ENCODE measurements around the gene WBP1L. TPM values are rescaled to one million over a fixed set of nuclear protein-coding genes. Genes with fewer than 3 reads are reported as not detected.

The WBP1L gene
- total RNA-seq, 1 donor from 2014 or later = 34.0 TPM

DNA sequence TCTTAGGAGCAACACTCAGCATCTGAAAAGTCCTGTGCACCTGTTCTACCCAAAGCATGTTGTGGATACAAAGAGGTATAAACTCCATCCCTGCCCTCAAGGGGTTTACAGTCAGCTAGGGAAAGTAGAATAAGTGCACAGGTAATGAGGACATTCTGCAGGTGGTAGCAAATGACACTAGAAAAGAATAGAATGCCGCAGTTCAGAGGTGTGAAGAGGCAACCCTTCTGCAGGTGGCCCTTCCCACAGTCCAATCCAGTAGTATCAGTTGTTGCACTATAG, 36.7 kb downstream of the WBP1L start:
- no peak for DNase-seq

DNA sequence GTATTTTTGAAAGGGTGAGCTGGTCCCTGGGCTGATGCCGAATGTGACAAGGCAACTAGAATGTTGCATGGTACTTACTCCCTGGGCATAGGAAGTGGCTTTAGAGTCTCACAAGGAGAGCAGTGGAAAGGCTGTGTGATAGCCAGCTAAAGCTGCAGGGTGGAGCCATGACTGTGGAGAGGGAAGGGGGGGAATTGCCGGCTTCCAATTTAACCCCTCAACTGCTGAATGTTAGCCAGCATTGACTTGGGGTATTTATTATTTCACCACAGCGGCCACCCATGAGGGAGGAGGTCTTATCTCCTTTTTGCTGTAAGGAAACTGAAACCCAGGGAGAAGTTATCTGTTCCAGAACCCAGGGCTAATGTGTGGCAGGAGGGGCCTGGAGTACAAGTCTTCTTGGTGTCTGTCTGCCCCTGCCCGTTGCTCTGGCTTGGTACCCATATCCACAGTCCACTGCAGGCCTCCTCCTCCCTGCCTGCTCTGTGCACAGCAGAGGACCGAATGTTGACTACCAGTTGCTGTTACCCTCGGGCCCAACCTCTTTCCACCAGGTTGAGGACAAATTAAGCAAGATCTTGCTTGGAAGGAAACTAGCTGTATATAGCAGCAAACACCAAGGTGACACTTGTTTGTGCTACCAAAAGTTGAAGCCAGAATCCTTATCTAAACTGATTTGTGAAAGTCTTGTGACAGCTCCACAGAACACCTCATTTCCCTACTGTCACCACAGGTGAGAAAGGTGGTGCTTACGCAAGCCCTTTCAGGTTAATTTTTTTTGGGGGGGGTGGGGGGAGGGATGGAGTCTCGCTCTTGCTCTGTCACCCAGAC, 37.6 kb downstream of the WBP1L start:
- peak; percentile 16 for DNase-seq

DNA sequence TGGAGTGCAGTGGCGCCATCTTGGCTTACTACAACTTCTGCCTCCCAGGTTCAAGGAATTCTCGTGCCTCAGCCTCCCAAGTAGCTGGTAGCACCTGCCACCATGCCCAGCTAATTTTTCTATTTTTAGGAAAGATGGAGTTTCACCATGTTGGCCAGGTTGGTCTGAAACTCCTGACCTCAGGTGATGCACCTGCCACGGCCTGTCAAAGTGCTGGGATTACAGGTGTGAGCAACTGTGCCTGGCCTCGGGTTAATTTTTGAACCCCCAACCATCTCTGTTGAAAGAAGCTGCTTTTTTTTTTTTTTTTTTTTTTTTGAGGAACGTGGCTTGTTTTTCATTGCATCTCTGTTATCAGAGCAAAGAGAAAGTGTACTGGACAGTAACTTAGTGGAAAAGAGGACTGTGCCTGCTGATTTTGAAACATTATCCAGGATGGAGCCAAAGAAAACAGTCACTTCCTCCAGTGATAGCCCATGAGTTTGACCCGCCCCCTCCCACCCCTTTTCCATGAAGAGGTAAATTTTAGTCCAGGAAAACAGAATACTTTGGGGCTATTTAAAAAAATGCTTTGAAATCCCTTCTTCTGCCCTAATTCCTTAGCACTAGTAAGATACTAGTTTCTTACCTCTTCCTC, 38.3 kb downstream of the WBP1L start:
- DNase-seq = no peak

DNA sequence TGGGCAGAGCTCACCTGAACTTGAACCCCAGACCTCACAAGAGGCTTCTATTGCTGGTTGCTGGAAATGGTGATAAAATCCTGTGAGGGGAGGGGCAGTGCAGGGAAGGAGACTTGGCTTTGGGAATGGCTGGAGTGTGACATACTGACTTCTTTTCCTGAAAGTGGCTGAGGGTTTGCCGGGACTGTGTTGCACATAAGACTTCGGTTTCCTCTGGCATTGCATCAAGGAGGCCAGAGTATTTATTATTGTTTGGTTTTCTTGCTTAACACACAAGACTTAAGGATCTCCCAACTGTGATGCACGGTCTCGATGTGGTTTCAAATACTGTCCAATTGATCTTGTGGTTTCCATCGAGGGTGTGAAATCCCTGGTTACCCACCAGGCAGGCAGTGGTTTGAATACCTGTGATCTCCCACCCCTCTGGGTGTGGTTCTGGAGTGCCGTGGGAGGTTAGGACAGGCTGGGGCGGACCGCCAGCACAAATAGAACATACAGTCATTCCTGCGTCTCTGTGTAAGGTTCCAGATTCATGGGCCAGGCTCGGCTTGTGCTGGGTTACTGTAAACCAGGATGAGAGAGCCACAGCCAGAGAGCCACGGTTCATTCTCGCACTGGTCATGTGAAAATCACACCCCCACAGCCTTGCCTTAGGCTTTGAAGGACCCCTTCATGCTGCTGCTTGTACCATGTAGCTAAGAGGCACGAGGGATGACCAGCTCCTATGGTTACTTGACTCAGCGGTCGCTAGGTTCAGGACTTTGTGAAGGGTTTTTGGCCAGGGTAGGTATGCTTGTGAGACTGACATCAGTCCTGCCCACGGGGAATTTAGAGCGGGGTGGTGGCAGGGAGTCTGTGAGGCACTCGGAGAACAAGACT, 39.2 kb downstream of the WBP1L start:
- peak; percentile 44 for DNase-seq

DNA sequence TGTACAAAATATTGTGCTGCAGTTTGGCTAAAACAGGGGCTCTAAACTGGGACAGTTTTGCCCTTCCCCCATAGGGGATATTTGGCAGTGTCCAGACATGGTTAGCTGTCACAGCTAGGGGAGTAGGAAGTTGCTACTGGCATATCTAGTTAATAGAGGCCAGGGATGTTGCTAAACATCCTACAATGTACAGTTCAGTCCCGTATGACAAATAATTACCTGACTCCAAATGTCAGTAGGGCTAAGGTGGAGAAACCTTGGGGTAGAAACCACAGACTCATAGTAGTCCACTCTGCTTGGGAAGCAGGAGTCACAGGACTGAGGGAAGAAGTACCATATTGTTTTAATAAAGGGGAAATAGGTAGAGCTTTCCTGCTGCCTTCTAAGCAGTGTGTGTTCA, 39.8 kb downstream of the WBP1L start:
- DNase-seq = no peak

DNA sequence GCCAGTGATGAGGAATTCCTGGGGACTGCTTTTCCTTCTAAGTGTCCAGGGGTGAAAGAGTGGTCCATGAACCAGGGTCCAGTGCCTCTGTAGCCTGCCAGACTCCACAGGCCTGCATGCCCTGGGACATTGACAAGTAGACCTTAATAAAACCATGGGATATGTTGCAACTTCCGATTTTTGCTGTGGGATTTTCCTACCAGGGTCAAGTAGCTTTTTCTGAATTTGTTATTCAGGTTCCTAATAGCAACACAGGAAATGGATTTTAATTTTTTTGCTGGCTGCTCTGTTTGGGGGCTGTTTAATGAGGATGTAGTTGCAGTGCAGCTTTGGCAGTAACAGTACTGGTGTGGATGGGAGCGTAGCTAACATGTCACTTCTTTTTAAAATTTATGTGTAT, 42.1 kb downstream of the WBP1L start:
- peak; percentile 51 for DNase-seq

DNA sequence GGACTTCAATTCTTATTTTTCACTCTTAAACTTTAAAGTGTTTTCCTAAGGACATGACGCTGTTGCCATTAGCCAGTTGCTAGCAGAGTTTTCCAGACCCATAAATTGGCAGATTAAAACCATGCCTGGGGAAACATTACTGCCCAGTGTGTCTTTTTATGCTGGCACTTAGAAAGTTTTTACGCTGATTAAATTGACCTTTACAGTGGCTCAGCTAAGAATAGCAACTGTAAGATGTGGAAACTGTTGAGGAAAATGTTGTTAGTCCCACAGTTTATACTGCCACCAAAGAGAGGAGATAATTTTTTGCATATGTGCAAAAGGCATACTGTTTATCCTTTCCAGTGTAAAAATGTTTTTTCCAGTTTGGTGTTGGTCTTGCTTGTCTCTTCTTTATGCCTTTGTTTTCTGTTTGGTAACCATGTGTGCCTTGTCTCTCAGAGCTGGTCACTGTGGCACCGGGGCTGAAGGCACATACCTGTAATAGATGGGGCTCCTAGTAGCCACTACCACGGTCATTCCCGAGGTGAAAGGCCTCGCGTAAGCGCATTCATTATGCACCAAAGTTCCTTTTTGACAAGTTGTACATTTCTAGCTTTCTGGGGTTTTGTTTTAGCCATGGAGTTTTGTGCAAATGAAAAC, 48.1 kb downstream of the WBP1L start:
- peak; percentile 25 for DNase-seq

DNA sequence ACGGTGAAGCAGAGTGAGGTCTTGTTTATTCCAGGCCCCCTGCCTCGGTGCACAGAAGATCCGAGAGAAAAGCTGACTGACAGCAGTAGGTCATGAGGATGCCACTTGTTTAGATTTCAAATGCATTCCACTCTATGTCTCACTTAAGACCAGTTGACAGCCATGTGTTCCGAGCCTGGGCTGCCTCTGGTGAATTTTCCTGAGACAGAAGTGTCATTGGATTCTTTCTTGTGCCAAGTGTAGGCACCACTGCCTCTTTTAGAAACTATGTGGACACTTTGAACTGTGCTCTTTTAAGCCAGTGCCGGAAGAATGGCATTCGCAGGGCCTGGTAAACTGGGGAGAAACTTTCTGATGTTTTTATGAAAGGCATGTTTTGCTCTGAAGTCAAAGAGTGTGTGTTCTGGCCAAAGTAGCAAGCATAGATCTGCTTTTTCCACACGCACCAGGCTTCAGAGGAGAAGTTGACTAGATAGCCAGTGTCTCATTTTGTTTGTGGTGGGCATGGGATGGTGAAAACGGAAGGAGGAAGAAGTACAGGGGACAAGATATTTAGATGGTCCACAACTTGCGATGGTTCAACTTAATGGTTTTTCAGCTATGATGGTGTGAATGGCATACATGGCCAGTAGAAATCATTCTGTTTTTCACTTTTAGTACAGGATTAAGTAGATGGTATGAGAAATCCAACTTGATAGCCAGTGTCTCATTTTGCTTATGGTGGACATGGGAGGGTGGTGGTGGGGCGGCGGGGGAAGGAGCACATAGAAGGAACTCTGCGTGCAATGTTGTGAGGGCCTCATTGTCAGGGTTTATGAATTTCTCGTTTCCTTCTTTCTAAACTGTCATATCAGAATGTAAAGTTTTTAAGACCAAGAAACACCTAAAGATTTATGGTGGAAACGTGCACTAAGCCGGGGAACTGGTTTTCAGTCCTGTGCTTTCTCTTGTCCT, 52.0 kb downstream of the WBP1L start:
- DNase-seq = no peak

DNA sequence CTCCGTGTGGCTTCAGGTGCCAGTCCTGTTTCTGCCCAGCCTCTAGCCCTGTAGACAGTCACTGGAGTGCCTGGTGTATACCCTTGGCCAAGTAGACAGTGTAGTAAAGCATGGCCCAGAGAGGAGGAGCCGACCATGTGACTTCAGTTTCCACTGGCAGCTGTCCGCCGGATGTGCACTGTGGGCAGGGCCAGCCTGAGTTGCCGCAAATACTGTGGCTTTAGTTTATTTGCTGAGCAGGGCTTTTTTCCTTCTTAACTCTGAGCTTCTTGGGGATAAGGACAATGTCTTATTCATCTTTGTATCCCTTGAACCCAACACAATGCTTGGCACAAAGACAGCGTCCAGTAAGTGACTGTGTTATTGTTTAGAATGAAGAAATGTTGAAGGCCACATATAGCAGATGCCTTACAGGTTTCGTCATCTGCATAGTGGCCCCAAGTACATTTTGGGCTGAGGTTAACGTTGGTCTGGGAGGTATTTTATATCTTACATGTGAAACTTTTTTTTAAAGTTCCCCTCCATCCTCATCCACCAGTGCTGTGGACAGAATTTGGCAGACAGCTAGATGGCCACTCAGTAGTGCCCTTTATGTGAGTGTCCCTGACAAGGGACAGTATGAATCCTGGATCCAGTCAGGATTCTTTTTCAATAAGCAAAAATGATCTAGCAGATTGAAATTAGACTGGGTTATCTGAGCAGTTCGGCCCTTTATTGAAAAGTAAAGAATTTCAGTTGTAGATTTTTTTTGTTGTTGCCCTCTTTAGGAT, 52.8 kb downstream of the WBP1L start:
- DNase-seq = peak; percentile 87

DNA sequence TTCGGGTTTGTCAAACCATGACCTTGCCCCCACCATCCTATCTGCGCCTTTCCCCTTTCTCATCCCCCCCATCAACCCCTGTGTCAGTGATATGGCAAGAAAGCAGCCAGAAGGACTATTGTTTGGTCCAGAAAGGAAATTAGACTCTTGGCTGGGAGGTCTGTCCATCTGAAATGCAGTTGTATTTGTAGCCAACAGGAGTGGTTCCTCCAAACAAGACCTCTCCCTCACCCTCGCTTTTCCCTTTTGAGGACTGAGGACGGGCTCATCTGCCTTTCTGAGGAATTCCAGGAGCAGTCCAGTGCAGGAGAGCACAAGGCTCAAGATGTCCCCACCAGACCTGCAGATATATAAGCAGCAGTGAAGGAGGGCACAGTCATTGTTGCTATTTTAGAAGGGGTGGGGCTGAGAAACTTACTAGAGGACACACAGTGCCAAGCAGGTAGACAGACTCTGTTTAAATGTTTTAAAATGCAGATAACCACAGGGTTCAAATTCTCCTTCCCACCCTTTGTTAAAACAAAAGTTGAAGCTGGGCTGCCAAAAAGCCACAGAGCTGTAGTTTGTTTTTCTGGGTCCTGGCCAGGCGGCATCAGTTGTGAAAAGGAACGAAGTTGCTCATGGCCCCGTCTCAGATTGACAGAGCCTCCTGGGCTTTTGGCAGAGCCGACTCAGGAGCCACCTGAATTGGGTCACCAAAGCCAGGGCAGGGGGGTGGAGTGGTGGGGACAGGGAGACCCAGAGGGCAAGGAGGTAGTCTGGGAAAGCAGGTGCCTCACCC, 56.1 kb downstream of the WBP1L start:
- DNase-seq = no peak

DNA sequence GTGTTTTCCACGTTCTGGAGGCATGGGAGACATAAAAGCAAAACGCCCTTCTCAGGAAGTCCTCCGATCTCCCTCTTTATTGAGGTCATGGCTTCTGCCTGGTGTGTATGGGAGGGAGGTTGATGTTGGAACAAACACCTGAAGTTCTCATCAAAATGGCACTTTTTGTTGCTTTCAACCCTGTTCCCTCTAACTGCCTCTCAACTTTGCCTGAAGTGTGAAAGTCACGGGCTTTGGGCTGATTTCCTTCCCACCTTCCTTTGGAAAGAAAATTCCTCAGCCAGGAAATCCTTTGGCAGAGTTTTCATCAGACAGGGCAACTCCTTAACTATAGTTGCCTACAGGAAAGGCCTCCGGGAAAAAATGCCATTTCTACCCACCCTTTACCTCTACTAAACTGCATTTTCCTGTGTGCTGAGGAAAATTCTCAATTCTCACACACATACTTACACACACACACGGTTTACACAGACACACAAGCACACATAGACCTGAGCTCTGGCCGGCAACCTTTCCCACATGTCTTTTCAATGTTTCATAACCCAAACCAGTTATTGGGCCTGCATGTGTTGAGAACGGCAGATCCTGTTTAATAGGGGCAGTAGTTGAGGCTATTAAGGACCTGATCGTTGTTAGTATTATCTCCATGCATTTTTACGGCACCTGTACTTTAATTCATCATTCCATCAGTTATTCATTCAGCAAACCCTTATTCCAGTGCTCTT, 57.0 kb downstream of the WBP1L start:
- no peak for DNase-seq

DNA sequence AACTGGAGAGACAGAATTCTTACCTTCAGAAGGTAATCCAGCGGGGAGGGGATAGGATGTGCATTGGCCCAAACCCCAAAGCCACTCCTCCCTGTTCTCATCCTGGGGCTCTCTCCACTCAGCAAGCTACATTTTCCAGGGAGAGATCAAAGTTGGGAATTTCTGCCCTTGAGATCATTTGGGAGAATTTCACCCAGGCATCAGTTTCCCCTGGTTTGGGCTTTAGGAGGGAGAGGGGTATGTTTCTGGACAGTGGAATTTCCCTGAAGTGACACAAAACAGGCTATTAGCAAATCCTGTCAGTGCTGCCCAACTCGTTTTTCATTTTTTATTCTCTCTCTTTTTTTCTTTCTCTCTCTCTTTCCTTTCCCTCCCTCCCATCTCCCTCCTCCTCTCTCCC, 57.7 kb downstream of the WBP1L start:
- DNase-seq = no peak

DNA sequence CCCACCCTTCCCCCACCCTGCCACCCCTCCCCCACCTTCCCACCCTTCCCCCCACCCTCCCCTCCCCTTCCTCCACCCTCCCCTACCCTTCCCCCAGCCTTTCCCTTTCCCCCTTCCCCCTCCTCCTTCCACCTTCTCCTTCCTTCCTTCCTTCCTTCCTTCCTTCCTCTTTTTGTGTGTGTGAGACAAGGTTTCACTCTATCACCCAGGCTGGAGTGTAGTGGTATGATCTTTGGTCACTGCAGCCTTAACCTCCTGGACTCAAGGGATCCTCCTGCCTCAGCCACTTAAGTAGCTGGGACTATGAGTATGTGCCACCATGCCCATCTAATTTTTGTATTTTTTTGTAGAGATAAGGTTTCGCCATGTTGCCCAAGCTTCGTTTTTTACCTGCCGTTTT, 58.2 kb downstream of the WBP1L start:
- no peak for DNase-seq

DNA sequence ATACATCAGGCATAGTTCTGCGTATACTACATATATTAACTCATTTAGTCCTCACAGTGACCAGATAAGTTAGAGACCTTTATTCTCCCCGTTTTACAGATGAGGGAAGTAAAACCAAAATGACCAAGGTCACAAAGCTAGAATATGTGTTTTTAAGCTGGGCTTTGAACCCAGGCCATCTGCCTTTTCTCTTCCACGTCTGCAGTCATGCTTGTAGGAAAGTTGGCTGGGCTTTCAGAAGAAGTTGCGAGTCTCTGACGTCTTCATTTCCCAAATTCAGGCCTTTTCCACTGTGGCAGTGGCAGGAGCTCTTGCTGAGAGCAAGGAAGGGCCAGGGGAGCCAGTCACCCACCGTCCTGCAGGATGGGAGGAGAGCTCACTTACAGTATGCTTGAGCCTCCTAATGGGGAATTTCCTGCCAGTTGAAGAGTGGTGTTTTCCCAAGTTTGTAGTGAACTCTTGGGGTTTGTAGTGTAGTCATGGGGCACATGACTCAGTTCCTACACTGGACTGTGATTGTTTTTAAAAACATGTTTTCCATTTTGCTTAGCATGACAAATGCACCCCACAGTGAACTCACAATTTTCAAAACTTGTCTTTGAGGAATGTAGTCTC, 59.3 kb downstream of the WBP1L start:
- DNase-seq = peak; percentile 37

DNA sequence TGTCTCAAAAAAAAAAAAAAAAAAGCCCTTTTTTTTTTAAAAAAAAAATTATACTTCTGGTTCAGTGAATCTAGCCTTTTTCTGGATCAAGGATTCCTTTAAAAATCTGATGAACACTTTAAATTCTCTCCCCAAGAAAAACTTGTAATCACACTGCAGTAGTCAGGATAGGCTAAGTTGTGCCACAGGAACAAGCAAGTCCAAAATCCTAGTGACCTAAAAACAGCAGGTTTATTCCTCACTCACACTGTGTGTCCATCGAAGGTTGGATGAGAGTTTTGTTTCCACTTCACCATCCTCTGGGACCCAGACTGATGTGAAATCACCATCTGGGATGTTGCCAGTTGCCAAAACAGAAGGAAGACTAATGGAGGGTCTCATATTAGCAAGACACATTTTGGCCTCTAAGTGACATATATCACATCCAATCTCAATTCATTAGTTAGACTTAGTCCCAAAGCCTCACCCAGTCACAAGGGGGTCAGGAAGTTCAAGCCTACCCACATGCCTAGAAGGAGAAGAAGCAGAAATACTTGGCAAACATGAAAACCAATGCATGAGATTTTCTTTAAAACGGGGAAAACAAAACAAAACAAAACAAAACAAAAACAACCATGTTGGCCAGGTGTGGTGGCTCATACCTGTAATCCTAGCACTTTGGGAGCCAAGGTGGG, 60.8 kb downstream of the WBP1L start:
- no peak for DNase-seq

DNA sequence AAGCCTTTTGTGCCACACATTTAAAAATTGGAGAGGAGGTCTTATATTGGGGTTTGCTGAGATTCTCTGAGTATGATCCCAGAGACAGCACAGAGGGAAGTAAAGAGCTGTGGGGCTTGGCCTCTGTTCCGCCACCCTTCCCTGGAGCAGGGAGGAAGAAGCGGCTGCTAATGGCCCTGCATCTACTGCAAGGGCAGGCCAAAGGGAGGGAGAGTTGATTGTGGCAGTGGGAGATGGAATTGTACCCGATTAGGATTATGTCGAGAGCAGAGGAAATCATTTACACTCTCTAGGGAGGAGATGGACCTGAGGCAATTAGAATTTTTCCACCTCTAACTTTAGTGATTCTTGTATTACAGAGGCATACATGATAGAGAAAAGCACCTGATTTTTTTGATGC, 64.6 kb downstream of the WBP1L start:
- DNase-seq = no peak

DNA sequence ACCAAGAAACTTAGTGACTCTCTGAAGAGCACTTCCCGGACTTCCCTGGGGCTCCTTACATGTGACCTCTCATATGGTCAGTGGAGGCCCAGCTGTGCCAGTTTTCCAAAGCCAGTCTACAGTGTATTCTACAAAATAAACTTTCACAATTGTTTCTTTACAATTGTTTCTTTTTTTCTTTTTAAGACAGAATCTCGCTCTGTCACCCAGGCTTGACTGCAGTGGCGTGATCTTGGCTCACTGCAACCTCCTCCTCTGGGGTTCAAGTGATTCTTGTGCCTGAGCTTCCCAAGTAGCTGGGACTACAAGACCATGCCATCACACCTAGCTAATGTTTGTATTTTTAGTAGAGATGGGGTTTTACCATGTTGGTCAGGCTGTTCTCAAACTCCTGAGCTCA, 67.6 kb downstream of the WBP1L start:
- DNase-seq = no peak

DNA sequence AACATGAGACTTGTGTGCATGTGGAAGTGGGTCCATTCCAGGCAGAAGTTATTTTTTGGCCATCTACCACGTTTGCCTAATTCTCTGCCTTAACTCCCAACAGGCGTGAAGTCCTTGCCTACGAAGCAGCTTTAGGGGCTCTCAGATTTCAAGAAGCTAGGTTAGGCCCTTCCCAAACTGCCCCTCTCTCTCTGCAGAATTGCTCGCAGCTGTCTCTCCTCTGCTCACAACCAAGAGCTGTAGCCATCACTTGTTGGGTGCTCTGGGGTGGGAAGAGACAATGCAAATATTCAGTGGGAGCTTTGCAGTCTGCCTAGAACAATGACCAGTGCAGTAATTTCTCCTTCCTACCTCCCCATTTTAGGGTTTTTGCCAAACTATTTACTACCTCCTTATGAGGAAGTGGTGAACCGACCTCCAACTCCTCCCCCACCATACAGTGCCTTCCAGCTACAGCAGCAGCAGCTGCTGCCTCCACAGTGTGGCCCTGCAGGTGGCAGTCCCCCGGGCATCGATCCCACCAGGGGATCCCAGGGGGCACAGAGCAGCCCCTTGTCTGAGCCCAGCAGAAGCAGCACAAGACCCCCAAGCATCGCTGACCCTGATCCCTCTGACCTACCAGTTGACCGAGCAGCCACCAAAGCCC, 68.6 kb downstream of the WBP1L start:
- DNase-seq = no peak
